NCI-H2029 (cell line): ENCODE results near the gene SLC22A5.
A peak's percentile ranks its signal among the peaks of the same experiment; 100 is the strongest.
"Not testable (repeated sequence)": the region's sequence is repeated elsewhere in the genome, so short reads cannot be mapped to it uniquely, and the experiment has no call there.

ENCODE experiments used
- DNase-seq: peaks from one replicate; lab custom pipeline; 2025; lab: John Stamatoyannopoulos, UW

SLC22A5 gene

GRCh38 chr5:132414634-132415378, 45.3 kb downstream of the SLC22A5 start:
- DNase-seq: no peak

GRCh38 chr5:132415516-132415915, 46.0 kb downstream of the SLC22A5 start:
- DNase-seq: not testable (repeated sequence)

- DNase-seq: no peak
These were observed 46.9 kb downstream of the SLC22A5 start for GRCh38 chr5:132416306-132417009.

GRCh38 chr5:132417010-132417439, 47.5 kb downstream of the SLC22A5 start:
- DNase-seq: no peak

- no peak for DNase-seq
These were observed 48.0 kb downstream of the SLC22A5 start for GRCh38 chr5:132417461-132417860.

GRCh38 chr5:132417889-132418485, 48.5 kb downstream of the SLC22A5 start:
- no peak for DNase-seq

GRCh38 chr5:132418881-132419280, 49.4 kb downstream of the SLC22A5 start:
- no peak for DNase-seq

GRCh38 chr5:132419502-132420468, 50.3 kb downstream of the SLC22A5 start:
- DNase-seq: peak; percentile 81

GRCh38 chr5:132420706-132421272, 51.3 kb downstream of the SLC22A5 start:
- no peak for DNase-seq

- no peak for DNase-seq
These were observed 52.0 kb downstream of the SLC22A5 start for GRCh38 chr5:132421462-132421861.

GRCh38 chr5:132422720-132423437, 53.4 kb downstream of the SLC22A5 start:
- no peak for DNase-seq

GRCh38 chr5:132423438-132423898, 54.0 kb downstream of the SLC22A5 start:
- DNase-seq: no peak

- no peak for DNase-seq
These were observed 54.8 kb downstream of the SLC22A5 start for GRCh38 chr5:132424167-132424880.

GRCh38 chr5:132425009-132425937, 55.8 kb downstream of the SLC22A5 start:
- no peak for DNase-seq

- no peak for DNase-seq
These were observed 56.5 kb downstream of the SLC22A5 start for GRCh38 chr5:132425975-132426524.

- DNase-seq: peak; percentile 31
These were observed 57.1 kb downstream of the SLC22A5 start for GRCh38 chr5:132426525-132427138.

GRCh38 chr5:132427281-132428146, 58.0 kb downstream of the SLC22A5 start:
- peak; percentile 95 for DNase-seq
